Activated T-cell treated with anti-CD3 and anti-CD28 coated beads, Interleukin-2, amount 50 U/mL, for 72 hours (primary cell): Measurements from ENCODE around the gene POLD4. TPM values are rescaled to one million over a fixed set of nuclear protein-coding genes. Genes with fewer than 3 reads are reported as not detected.

ENCODE experiments used
- ATAC-seq, 2 donors: fragments of 150-1000 bp; cut with Tn5 transposase; replicated peaks in 1 of 2; 2 replicates each; pipeline ENCODE4 v1.10.0; 2021; ENCODE audit warnings: moderate library complexity in 2 of 2, mild to moderate bottlenecking in 1 of 2
- DNase-seq, 2 donors: peaks; one replicate each; pipeline ENCODE4 v3.0.0; 2021 to 2022; ENCODE audit warnings: mixed read lengths in 1 of 2
- H3K27ac Mint-ChIP-seq: one replicate; pipeline ENCODE4 v1.8.0; 2022; ENCODE audit warnings: mild to moderate bottlenecking, moderate library complexity, mixed read lengths
- H3K27me3 Mint-ChIP-seq: one replicate; pipeline ENCODE4 v1.8.0; 2022; ENCODE audit warnings: low read depth, mixed read lengths
- H3K36me3 Mint-ChIP-seq, 2 donors: one replicate each; pipeline ENCODE4 v1.8.0; 2022; ENCODE audit warnings: mixed read lengths in 2 of 2, mild to moderate bottlenecking in 1 of 2; ENCODE audit not compliant: insufficient read depth in 2 of 2
- H3K4me1 Mint-ChIP-seq: one replicate; pipeline ENCODE4 v1.8.0; 2022; ENCODE audit warnings: low read depth, mixed read lengths
- H3K4me3 Mint-ChIP-seq, 2 donors: one replicate each; pipeline ENCODE4 v1.8.0; 2022; ENCODE audit warnings: mild to moderate bottlenecking in 2 of 2, mixed read lengths in 2 of 2, moderate library complexity in 2 of 2
- H3K9me3 Mint-ChIP-seq, 2 donors: one replicate each; pipeline ENCODE4 v1.8.0; 2022; ENCODE audit warnings: mixed read lengths in 2 of 2
- total RNA-seq, 2 donors: library from RNA; stranded (reverse); gene quantifications; one replicate each; pipeline ENCODE4 v1.2.3, GENCODE V29; 2022

POLD4 gene
- total RNA-seq, 2 donors from 2014 or later = 68.5 to 74.1 TPM

GRCh38 chr11:67309661-67310061, 43.7 kb downstream of the POLD4 start:
- no peaks in the 10 kb centered on the region for H3K36me3 Mint-ChIP-seq
- H3K9me3 Mint-ChIP-seq = no peaks in the 10 kb centered on the region
- H3K4me3 Mint-ChIP-seq = no peak overlapping the region
- H3K4me1 Mint-ChIP-seq = peaks cover 28% of the 10 kb centered on the region
- DNase-seq (no peak), ATAC-seq (no peak)
- H3K27me3 Mint-ChIP-seq = no peaks in the 10 kb centered on the region
- H3K27ac Mint-ChIP-seq = no peak overlapping the region

GRCh38 chr11:67309166-67309565, 44.2 kb downstream of the POLD4 start:
- DNase-seq = no peak
- H3K9me3 Mint-ChIP-seq = no peaks in the 10 kb centered on the region
- no peak for ATAC-seq
- H3K4me3 Mint-ChIP-seq = no peak overlapping the region
- H3K27me3 Mint-ChIP-seq = no peaks in the 10 kb centered on the region
- no peaks in the 10 kb centered on the region for H3K36me3 Mint-ChIP-seq
- H3K4me1 Mint-ChIP-seq = peaks cover 25% of the 10 kb centered on the region
- H3K27ac Mint-ChIP-seq = no peak overlapping the region

GRCh38 chr11:67308031-67308866, 45.1 kb downstream of the POLD4 start:
- Mint-ChIP-seq H3K4me3 (no peak overlapping the region), H3K27me3 (no peaks in the 10 kb centered on the region), H3K27ac (no peak overlapping the region), H3K9me3 (no peaks in the 10 kb centered on the region), H3K36me3 (no peaks in the 10 kb centered on the region), H3K4me1 (peaks cover 19% of the 10 kb centered on the region)
- DNase-seq (no peak), ATAC-seq (no peak)

GRCh38 chr11:67307545-67308001, 45.8 kb downstream of the POLD4 start:
- no peak for ATAC-seq
- Mint-ChIP-seq H3K4me1 (peaks cover 12% of the 10 kb centered on the region), H3K27me3 (no peaks in the 10 kb centered on the region), H3K4me3 (no peak overlapping the region), H3K9me3 (no peaks in the 10 kb centered on the region), H3K27ac (no peak overlapping the region), H3K36me3 (no peaks in the 10 kb centered on the region)
- no peak for DNase-seq

- ATAC-seq = no peak
- H3K27me3 Mint-ChIP-seq = no peaks in the 10 kb centered on the region
- no peak overlapping the region for H3K4me3 Mint-ChIP-seq
- H3K27ac Mint-ChIP-seq = no peak overlapping the region
- no peaks in the 10 kb centered on the region for H3K9me3 Mint-ChIP-seq
- no peak for DNase-seq
- H3K4me1 Mint-ChIP-seq = peaks cover 7% of the 10 kb centered on the region
- no peaks in the 10 kb centered on the region for H3K36me3 Mint-ChIP-seq
These were observed 46.4 kb downstream of the POLD4 start for GRCh38 chr11:67306769-67307544.

- H3K9me3 Mint-ChIP-seq = no peaks in the 10 kb centered on the region
- DNase-seq (no peak), ATAC-seq (no peak)
- peak overlapping the region; percentile 67 to 74 for H3K4me3 Mint-ChIP-seq
- no peak overlapping the region for H3K27ac Mint-ChIP-seq
- no peaks in the 10 kb centered on the region for H3K36me3 Mint-ChIP-seq
- no peaks in the 10 kb centered on the region for H3K4me1 Mint-ChIP-seq
- H3K27me3 Mint-ChIP-seq = no peaks in the 10 kb centered on the region
These were observed 48.7 kb downstream of the POLD4 start for GRCh38 chr11:67304511-67305113.

- Mint-ChIP-seq H3K27me3 (no peaks in the 10 kb centered on the region), H3K9me3 (no peaks in the 10 kb centered on the region), H3K27ac (no peak overlapping the region), H3K4me3 (peak overlapping the region; percentile 67 to 74), H3K36me3 (no peaks in the 10 kb centered on the region), H3K4me1 (no peaks in the 10 kb centered on the region)
- ATAC-seq (peak; percentile 14 to 39), DNase-seq (peak in 1 of 2 donors; percentile 55)
These were observed 49.4 kb downstream of the POLD4 start for GRCh38 chr11:67303835-67304411.

- Mint-ChIP-seq H3K4me1 (no peaks in the 10 kb centered on the region), H3K27ac (no peak within 1 kb of the TSS), H3K36me3 (peaks cover under 1 to 3% of the 10 kb centered on the region in 2 donors), H3K27me3 (no peaks in the 10 kb centered on the region), H3K9me3 (no peaks in the 10 kb centered on the region), H3K4me3 (peak within 1 kb of the TSS; percentile 67 to 74)
- ATAC-seq (peak; percentile 81 to 90), DNase-seq (peak; percentile 59 to 76)
These were observed 50.1 kb downstream of the POLD4 start, which contains the start of gene SSH3 for GRCh38 chr11:67303132-67303834. SSH3 (plus strand) TSS chr11:67303530; CDS start chr11:67303626, 96 bp downstream.

- H3K4me1 Mint-ChIP-seq = peaks cover 3% of the 10 kb centered on the region
- H3K27me3 Mint-ChIP-seq = no peaks in the 10 kb centered on the region
- H3K4me3 Mint-ChIP-seq = peak overlapping the region; percentile 64 to 67
- ATAC-seq (peak in 1 of 2 donors; percentile 2), DNase-seq (no peak)
- no peaks in the 10 kb centered on the region for H3K9me3 Mint-ChIP-seq
- no peak overlapping the region for H3K27ac Mint-ChIP-seq
- peaks cover 3 to 7% of the 10 kb centered on the region in 2 donors for H3K36me3 Mint-ChIP-seq
These were observed 50.7 kb downstream of the POLD4 start for GRCh38 chr11:67302571-67303131.

- DNase-seq = no peak
- peaks cover 7% of the 10 kb centered on the region for H3K4me1 Mint-ChIP-seq
These were observed 51.3 kb downstream of the POLD4 start for GRCh38 chr11:67301951-67302516.

GRCh38 chr11:67301313-67301921, 51.9 kb downstream of the POLD4 start:
- no peak for DNase-seq
- H3K4me1 Mint-ChIP-seq = peaks cover 13% of the 10 kb centered on the region
- H3K27ac Mint-ChIP-seq = no peak overlapping the region
- H3K4me3 Mint-ChIP-seq = no peak overlapping the region
- no peak for ATAC-seq
- no peaks in the 10 kb centered on the region for H3K27me3 Mint-ChIP-seq
- peaks cover 3% of the 10 kb centered on the region in 2 donors for H3K9me3 Mint-ChIP-seq
- peaks cover 7 to 18% of the 10 kb centered on the region in 2 donors for H3K36me3 Mint-ChIP-seq

More at GRCh38 chr11:67301951-67302516, 51.3 kb downstream of the POLD4 start:
- Mint-ChIP-seq H3K27ac (peak overlapping the region; percentile 63), H3K9me3 (no peaks in the 10 kb centered on the region), H3K36me3 (peaks cover 3 to 11% of the 10 kb centered on the region in 2 donors), H3K4me3 (peak overlapping the region; percentile 64 to 67), H3K27me3 (no peaks in the 10 kb centered on the region)
- ATAC-seq = no peak
